ENCODE measurements around the gene TDRD12.
"Not testable (repeated sequence)": the region's sequence is repeated elsewhere in the genome, so short reads cannot be mapped to it uniquely, and the experiment has no call there.

GRCh38 chr19:32694316-32694715 is 25.3 kb upstream of the TDRD12 start:
- not testable (repeated sequence) for TF ChIP-seq CTCF (conservative IDR thresholded peaks at IDR 0.05 in 1 of 2, IDR thresholded peaks at IDR 0.05 in 1 of 2; ENCODE audit: low read depth in 1 of 2, low read length in 2 of 2); EZH2 (IDR thresholded peaks at IDR 0.05; ENCODE audit: low read length, missing control alignments)

Data from fibroblast of lung (primary cell).